HepG2 (cell line): ENCODE results near the gene BCAT1.

Source experiments
- SP1 ChIP-seq, 2 experiments: fragments of 450-650 bp in 1 of 2; sonication (generic) in 1 of 2; formaldehyde crosslinking in 1 of 2; IDR thresholded peaks; 2 replicates each; pipeline versions ENCODE4 v1.4.0 to v1.6.1; 2016 to 2020; ENCODE audit warnings: missing genetic modification reagents in 1 of 2
- ZNF296 ChIP-seq: sonication (generic); formaldehyde crosslinking; conservative IDR thresholded peaks from 2 replicates; pipeline ENCODE4 v1.5.0; 2020; ENCODE audit warnings: mild to moderate bottlenecking, missing genetic modification reagents
- ZNF747 ChIP-seq: sonication (generic); formaldehyde crosslinking; IDR thresholded peaks from 2 replicates; pipeline ENCODE4 v1.8.1; 2023; ENCODE audit warnings: missing genetic modification reagents, mild to moderate bottlenecking, borderline replicate concordance
- TF ChIP-seq, protein P1 (sequence below): sonication (generic); formaldehyde crosslinking; IDR thresholded peaks from 2 replicates; pipeline ENCODE4 v1.4.0; 2020; ENCODE audit warnings: low read depth, missing genetic modification reagents
- TF ChIP-seq, protein P2 (sequence below): sonication (generic); formaldehyde crosslinking; IDR thresholded peaks from 2 replicates; pipeline ENCODE4 v1.8.0; 2022; ENCODE audit warnings: missing genetic modification reagents, mild to moderate bottlenecking, borderline replicate concordance
- TF ChIP-seq, protein P3 (sequence below): sonication (generic); formaldehyde crosslinking; IDR thresholded peaks from 2 replicates; pipeline ENCODE4 v1.4.0; 2020; ENCODE audit warnings: missing genetic modification reagents, mild to moderate bottlenecking, borderline replicate concordance

DNA sequence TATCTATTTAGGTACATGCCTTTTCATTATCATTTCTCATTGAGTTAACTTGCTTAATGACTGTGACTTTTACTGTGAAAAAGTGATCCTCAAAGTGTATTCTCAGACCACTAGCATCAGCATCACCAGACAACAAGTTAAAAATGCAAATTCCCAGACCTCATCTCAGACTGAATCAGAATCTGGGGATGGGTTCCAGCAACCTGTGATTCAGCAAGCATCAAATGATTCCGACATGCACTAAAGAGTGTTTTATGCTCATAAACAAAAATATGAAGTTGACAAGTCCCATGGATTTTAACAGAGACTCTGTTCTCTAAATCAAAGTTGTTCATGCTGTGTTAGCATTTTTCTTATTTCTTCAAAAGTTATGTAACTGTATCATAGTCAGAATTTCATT lies 130.6 kb downstream of the BCAT1 start:
- TF ChIP-seq SP1 (IDR thresholded peaks at IDR 0.05) (no peak), SP1 (CRISPR knock-in tag; IDR thresholded peaks at IDR 0.05) (no peak), ZNF747 (no peak), ZNF296 (CRISPR knock-in tag) (no peak)
- TF ChIP-seq, protein P1, sequence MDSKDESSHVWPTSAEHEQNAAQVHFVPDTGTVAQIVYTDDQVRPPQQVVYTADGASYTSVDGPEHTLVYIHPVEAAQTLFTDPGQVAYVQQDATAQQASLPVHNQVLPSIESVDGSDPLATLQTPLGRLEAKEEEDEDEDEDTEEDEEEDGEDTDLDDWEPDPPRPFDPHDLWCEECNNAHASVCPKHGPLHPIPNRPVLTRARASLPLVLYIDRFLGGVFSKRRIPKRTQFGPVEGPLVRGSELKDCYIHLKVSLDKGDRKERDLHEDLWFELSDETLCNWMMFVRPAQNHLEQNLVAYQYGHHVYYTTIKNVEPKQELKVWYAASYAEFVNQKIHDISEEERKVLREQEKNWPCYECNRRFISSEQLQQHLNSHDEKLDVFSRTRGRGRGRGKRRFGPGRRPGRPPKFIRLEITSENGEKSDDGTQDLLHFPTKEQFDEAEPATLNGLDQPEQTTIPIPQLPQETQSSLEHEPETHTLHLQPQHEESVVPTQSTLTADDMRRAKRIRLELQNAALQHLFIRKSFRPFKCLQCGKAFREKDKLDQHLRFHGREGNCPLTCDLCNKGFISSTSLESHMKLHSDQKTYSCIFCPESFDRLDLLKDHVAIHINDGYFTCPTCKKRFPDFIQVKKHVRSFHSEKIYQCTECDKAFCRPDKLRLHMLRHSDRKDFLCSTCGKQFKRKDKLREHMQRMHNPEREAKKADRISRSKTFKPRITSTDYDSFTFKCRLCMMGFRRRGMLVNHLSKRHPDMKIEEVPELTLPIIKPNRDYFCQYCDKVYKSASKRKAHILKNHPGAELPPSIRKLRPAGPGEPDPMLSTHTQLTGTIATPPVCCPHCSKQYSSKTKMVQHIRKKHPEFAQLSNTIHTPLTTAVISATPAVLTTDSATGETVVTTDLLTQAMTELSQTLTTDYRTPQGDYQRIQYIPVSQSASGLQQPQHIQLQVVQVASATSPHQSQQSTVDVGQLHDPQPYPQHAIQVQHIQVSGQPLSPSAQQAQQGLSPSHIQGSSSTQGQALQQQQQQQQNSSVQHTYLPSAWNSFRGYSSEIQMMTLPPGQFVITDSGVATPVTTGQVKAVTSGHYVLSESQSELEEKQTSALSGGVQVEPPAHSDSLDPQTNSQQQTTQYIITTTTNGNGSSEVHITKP, result no peak
- TF ChIP-seq, protein P2, sequence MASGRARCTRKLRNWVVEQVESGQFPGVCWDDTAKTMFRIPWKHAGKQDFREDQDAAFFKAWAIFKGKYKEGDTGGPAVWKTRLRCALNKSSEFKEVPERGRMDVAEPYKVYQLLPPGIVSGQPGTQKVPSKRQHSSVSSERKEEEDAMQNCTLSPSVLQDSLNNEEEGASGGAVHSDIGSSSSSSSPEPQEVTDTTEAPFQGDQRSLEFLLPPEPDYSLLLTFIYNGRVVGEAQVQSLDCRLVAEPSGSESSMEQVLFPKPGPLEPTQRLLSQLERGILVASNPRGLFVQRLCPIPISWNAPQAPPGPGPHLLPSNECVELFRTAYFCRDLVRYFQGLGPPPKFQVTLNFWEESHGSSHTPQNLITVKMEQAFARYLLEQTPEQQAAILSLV, result no peak
- TF ChIP-seq, protein P3, sequence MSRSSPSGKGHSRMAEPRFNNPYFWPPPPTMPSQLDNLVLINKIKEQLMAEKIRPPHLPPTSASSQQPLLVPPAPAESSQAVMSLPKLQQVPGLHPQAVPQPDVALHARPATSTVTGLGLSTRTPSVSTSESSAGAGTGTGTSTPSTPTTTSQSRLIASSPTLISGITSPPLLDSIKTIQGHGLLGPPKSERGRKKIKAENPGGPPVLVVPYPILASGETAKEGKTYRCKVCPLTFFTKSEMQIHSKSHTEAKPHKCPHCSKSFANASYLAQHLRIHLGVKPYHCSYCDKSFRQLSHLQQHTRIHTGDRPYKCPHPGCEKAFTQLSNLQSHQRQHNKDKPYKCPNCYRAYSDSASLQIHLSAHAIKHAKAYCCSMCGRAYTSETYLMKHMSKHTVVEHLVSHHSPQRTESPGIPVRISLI (CRISPR knock-in tag), result no peak
